ENCODE data around the gene MYRIP.

MYRIP gene

DNA sequence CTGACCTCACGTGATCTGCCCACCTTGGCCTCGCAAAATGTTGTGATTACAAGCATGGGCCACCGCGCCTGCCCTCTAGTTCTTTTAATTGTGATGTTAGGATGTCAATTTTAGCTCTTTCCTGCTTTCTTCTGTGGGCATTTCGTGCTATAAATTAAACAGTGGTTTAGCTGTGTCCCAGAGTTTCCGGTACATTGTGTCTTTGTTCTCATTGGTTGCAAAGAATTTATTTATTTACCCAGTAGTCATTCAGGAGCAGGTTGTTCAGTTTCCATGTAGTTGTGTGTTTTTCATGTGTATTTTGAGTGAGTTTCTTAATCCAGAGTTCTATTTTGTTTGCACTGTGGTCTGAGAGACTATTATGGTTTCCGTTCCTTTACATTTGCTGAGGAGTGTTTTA, 30.1 kb downstream of the MYRIP start:
- Histone ChIP-seq H3K4me3 (ENCODE audit: insufficient read length, low read depth) (no peak overlapping the region), H3K9me3 (ENCODE audit: insufficient read depth, low read length) (no peaks in the 10 kb centered on the region), H3K27me3 (ENCODE audit: insufficient read depth, insufficient read length) (no peaks in the 10 kb centered on the region), H3K4me1 (ENCODE audit: insufficient read depth, insufficient read length) (no peaks in the 10 kb centered on the region), H3K9ac (ENCODE audit: insufficient read length, low read depth) (no peak overlapping the region), H3K36me3 (ENCODE audit: insufficient read depth, insufficient read length, low read length) (no peaks in the 10 kb centered on the region)
- DNase-seq (ENCODE audit: low read depth, low spot score), result no peak
- no peak for TF ChIP-seq YY1 (IDR thresholded peaks at IDR 0.05; ENCODE audit: insufficient read depth, insufficient read length)
- no peak for TF ChIP-seq SUZ12 (IDR thresholded peaks at IDR 0.05; ENCODE audit: extremely low read depth, insufficient read depth, insufficient read length)
- no peak for TF ChIP-seq ZNF274 (IDR thresholded peaks at IDR 0.05; ENCODE audit: low read depth, low read length)

DNA sequence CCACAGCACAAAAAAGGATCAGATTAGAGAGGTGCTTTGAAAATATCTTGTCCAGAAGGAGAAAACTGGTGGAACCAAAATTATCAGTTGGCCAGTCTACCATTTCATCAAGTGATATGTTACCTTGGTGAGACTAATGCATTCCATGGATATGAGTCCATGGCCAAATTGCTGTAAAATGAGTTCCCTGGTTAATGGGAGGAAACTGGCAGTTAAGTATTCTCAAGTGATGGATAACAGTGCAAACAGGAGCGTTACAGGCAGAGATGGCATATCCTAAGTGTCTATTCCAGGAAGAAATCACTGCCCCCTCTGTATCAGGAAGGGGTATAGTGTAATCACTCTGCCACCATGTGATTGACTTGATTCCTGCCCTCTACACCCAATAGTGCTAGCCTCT, 34.0 kb downstream of the MYRIP start:
- Histone ChIP-seq H3K4me1 (ENCODE audit: insufficient read depth, insufficient read length) (no peaks in the 10 kb centered on the region), H3K9me3 (ENCODE audit: insufficient read depth, low read length) (no peaks in the 10 kb centered on the region), H3K27me3 (ENCODE audit: insufficient read depth, insufficient read length) (no peaks in the 10 kb centered on the region), H3K9ac (ENCODE audit: insufficient read length, low read depth) (no peak overlapping the region), H3K4me3 (ENCODE audit: insufficient read length, low read depth) (no peak overlapping the region), H3K36me3 (ENCODE audit: insufficient read depth, insufficient read length, low read length) (no peaks in the 10 kb centered on the region)
- DNase-seq (ENCODE audit: low read depth, low spot score), result no peak
- TF ChIP-seq SUZ12 (IDR thresholded peaks at IDR 0.05; ENCODE audit: extremely low read depth, insufficient read depth, insufficient read length) (no peak), ZNF274 (IDR thresholded peaks at IDR 0.05; ENCODE audit: low read depth, low read length) (no peak), YY1 (IDR thresholded peaks at IDR 0.05; ENCODE audit: insufficient read depth, insufficient read length) (no peak)

DNA sequence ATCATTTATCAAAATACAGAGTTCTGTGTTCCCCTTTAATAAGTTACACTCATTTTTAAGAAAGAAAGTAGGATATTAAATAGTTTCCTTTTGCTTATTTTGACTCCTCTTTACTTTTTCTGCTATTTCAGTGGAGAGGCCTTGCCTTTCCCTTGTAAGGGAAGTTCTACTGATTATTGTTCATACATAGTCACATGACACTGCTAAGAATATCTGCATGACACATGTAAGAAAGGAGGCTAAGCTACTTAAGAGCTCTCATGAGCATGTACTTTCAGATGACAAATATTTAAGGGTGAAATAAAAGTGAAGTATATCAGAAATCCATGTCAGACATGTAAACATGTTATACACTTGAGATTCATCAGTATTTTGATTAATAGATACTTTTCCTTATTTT, 39.0 kb downstream of the MYRIP start:
- H3K9ac ChIP-seq (ENCODE audit: insufficient read length, low read depth), result no peak overlapping the region
- H3K4me1 ChIP-seq (ENCODE audit: insufficient read depth, insufficient read length), result no peaks in the 10 kb centered on the region
- no peaks in the 10 kb centered on the region for H3K27me3 ChIP-seq (ENCODE audit: insufficient read depth, insufficient read length)
- no peak overlapping the region for H3K4me3 ChIP-seq (ENCODE audit: insufficient read length, low read depth)
- TF ChIP-seq SUZ12 (IDR thresholded peaks at IDR 0.05; ENCODE audit: extremely low read depth, insufficient read depth, insufficient read length) (no peak), ZNF274 (IDR thresholded peaks at IDR 0.05; ENCODE audit: low read depth, low read length) (no peak)
- no peaks in the 10 kb centered on the region for H3K36me3 ChIP-seq (ENCODE audit: insufficient read depth, insufficient read length, low read length)
- no peaks in the 10 kb centered on the region for H3K9me3 ChIP-seq (ENCODE audit: insufficient read depth, low read length)
- DNase-seq (ENCODE audit: low read depth, low spot score), result no peak

DNA sequence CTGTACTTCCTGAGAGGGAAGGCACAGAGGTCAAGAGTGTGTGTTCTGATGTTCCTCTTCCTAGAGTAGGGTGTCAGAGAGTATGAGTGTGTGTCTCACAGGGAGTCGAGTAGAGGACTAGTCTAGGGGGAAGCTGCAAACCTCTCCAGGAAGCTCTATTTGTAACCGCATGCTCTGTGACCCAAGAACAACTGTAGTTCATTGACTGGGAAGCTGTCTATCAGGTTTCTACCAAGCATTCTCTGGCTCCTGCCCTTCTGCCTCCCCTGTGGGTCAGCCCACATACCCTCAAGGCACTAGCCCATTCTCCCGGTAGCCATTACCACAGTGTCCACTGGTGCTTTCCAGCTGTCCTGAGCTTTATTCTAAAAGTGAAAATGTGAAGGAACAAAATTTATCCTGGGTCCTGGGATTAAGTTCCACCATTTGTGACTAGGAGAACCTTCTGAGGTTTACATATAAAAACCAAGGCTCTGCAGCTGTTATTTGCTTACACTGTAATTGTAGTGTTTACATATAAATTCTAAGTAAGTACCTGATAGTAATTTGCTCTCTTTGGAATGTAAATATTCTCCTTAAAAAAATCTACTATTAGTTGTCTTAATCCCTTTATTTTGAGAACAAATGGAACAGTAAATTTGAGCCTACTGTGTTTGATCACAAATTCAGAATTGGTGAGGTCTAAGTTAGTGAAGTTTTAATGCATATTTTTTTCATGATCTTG, 40.7 kb downstream of the MYRIP start:
- Histone ChIP-seq H3K9me3 (ENCODE audit: insufficient read depth, low read length) (no peaks in the 10 kb centered on the region), H3K4me3 (ENCODE audit: insufficient read length, low read depth) (no peak overlapping the region), H3K36me3 (ENCODE audit: insufficient read depth, insufficient read length, low read length) (no peaks in the 10 kb centered on the region), H3K4me1 (ENCODE audit: insufficient read depth, insufficient read length) (no peaks in the 10 kb centered on the region), H3K27me3 (ENCODE audit: insufficient read depth, insufficient read length) (no peaks in the 10 kb centered on the region), H3K9ac (ENCODE audit: insufficient read length, low read depth) (no peak overlapping the region)
- no peak for DNase-seq (ENCODE audit: low read depth, low spot score)
- TF ChIP-seq SUZ12 (IDR thresholded peaks at IDR 0.05; ENCODE audit: extremely low read depth, insufficient read depth, insufficient read length), result no peak
- no peak for TF ChIP-seq ZNF274 (IDR thresholded peaks at IDR 0.05; ENCODE audit: low read depth, low read length)
- TF ChIP-seq YY1 (IDR thresholded peaks at IDR 0.05; ENCODE audit: insufficient read depth, insufficient read length), result no peak

DNA sequence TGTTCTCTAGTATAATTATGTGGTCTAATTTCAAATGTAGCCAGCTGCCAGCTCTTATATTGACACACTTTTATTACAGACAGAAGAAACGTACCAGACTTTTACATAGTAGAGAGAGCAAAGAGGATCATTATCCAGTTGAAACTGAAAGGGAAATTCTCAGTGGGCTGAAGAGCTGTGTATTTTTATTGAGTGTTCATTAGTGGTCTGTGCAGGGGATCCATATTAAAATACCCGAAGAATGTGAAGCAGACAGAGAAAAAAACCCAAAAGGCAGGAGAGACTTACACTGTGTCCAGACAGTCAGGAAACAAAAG, 41.3 kb downstream of the MYRIP start:
- Histone ChIP-seq H3K27me3 (ENCODE audit: insufficient read depth, insufficient read length) (no peaks in the 10 kb centered on the region), H3K9me3 (ENCODE audit: insufficient read depth, low read length) (no peaks in the 10 kb centered on the region), H3K9ac (ENCODE audit: insufficient read length, low read depth) (no peak overlapping the region), H3K36me3 (ENCODE audit: insufficient read depth, insufficient read length, low read length) (no peaks in the 10 kb centered on the region), H3K4me1 (ENCODE audit: insufficient read depth, insufficient read length) (no peaks in the 10 kb centered on the region), H3K4me3 (ENCODE audit: insufficient read length, low read depth) (no peak overlapping the region)
- TF ChIP-seq SUZ12 (IDR thresholded peaks at IDR 0.05; ENCODE audit: extremely low read depth, insufficient read depth, insufficient read length), result no peak
- no peak for TF ChIP-seq YY1 (IDR thresholded peaks at IDR 0.05; ENCODE audit: insufficient read depth, insufficient read length)
- DNase-seq (ENCODE audit: low read depth, low spot score), result no peak

DNA sequence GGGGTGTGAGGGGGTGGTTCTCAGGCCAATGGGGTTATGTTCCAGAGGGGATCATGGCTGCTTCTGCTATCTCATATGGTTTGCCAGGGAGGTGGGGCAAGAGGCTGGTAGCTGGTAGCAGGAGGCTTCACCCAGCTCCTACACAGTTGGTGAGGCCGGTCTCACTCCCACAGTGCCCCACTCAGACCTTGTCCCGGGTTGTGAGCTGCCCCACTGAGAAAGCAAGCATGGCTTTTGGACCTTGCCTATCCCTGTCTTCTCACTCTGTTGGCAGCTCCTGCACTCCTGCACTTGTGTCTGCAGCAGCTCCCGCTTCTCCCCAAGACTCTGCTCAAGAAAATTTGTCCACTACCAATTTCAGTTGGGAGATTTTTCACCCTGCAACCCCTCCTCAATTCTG, 46.1 kb downstream of the MYRIP start:
- Histone ChIP-seq H3K36me3 (ENCODE audit: insufficient read depth, insufficient read length, low read length) (no peaks in the 10 kb centered on the region), H3K4me3 (ENCODE audit: insufficient read length, low read depth) (no peak overlapping the region), H3K4me1 (ENCODE audit: insufficient read depth, insufficient read length) (no peaks in the 10 kb centered on the region), H3K9ac (ENCODE audit: insufficient read length, low read depth) (no peak overlapping the region), H3K27me3 (ENCODE audit: insufficient read depth, insufficient read length) (no peaks in the 10 kb centered on the region), H3K9me3 (ENCODE audit: insufficient read depth, low read length) (no peaks in the 10 kb centered on the region)
- TF ChIP-seq SUZ12 (IDR thresholded peaks at IDR 0.05; ENCODE audit: extremely low read depth, insufficient read depth, insufficient read length), result no peak
- no peak for TF ChIP-seq YY1 (IDR thresholded peaks at IDR 0.05; ENCODE audit: insufficient read depth, insufficient read length)
- no peak for TF ChIP-seq ZNF274 (IDR thresholded peaks at IDR 0.05; ENCODE audit: low read depth, low read length)
- DNase-seq (ENCODE audit: low read depth, low spot score), result no peak

DNA sequence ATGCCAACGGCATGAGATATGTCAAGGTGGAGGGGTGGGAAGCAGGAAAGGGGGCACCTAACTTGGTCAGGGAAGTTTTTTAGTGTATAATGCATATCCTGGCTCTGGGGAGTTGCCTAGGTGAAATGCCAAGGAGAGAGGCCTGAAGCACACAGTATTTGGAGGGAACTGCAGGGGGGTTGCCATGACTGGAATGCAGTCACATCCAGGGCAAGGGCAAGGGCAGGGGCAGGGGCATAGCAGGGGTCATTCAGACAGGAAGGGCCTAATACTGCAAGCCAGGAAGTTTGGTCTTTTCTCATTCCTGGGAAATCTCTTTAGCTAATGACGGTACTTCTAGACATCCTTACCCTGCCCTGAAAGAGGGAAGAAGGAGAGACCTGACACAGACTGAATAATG, 60.5 kb downstream of the MYRIP start:
- Histone ChIP-seq H3K9me3 (ENCODE audit: insufficient read depth, low read length) (no peaks in the 10 kb centered on the region), H3K9ac (ENCODE audit: insufficient read length, low read depth) (no peak overlapping the region), H3K4me1 (ENCODE audit: insufficient read depth, insufficient read length) (no peaks in the 10 kb centered on the region), H3K27me3 (ENCODE audit: insufficient read depth, insufficient read length) (no peaks in the 10 kb centered on the region), H3K4me3 (ENCODE audit: insufficient read length, low read depth) (no peak overlapping the region), H3K36me3 (ENCODE audit: insufficient read depth, insufficient read length, low read length) (no peaks in the 10 kb centered on the region)
- TF ChIP-seq ZNF274 (IDR thresholded peaks at IDR 0.05; ENCODE audit: low read depth, low read length) (no peak), SUZ12 (IDR thresholded peaks at IDR 0.05; ENCODE audit: extremely low read depth, insufficient read depth, insufficient read length) (no peak), YY1 (IDR thresholded peaks at IDR 0.05; ENCODE audit: insufficient read depth, insufficient read length) (no peak)
- DNase-seq (ENCODE audit: low read depth, low spot score), result no peak
